ENCODE results near the gene AFAP1.
A peak's percentile ranks its signal among the peaks of the same experiment; 100 is the strongest.

AFAP1 gene

GRCh38 chr4:7939377-7940108 lies at the start of gene AFAP1:
Gene AFAP1 (minus strand): TSS chr4:7939861. CDS start chr4:7872078, 67,783 bp downstream.
- peak; percentile 69 for DNase-seq (ENCODE audit: low spot score)

GRCh38 chr4:7988437-7988836 lies 48.8 kb upstream of the AFAP1 start:
- no peak for DNase-seq (ENCODE audit: low spot score)

GRCh38 chr4:7987148-7987989 lies 47.7 kb upstream of the AFAP1 start:
- peak; percentile 46 for DNase-seq (ENCODE audit: low spot score)

DNA sequence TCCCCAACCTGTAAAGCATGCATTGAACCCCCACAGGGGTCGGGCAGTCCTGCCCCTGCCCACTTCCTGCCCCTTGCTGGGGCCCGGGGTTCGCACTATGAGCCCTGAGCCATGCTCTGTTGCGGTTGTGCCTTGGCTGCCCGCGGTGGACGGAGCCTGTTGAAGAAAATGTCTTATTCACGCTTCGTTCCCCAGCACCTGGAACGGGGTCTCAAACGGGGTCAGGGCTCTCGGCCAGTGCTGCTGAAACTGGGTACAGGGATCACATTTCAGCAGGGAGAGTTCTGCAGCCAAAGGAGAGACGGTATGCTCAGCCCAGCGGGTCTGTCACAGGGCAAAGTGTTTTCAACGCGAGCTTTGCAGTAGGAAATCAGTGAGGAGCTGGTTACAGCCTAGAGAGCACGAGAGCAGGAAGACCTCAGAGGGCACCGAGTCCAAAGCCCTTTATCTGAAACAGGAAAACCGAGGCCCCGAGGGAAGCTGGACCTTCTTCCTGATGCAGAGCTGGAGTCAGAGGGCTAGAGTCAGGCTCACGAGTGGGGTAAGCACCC lies 46.3 kb upstream of the AFAP1 start:
- no peak for DNase-seq (ENCODE audit: low spot score)

GRCh38 chr4:7985072-7985471 lies 45.4 kb upstream of the AFAP1 start:
- DNase-seq (ENCODE audit: low spot score) = no peak

DNA sequence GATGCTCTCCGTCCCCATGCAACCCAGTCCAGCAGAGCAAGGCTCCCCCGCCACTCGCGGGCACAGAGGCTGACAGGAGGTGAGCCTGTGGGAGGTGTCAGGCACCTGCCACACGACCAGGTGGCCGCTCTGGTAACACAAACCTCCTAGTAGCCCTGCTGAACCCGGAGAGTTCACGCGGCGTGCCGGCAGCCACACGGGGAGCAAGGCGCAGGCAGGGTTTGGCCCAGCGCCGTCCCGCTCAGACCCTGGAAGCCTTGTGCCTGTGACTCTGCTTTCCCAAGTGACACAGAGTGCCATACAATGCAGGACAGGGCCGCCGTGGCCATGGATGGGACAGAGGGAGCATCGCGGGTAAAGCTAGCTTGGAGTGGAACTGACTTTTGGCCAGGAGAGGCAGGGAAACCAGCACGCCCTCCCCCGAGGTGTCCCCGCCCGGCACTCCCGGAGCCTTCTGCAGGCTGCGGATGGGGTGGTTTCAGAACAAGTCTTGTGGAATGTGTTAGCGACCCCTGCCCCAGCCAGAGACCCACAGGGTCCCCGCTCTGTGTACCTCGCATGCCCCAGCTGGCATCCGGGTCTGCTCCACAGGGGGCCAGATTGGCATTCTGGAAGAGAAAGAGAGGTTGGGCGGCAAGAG lies 44.7 kb upstream of the AFAP1 start:
- DNase-seq (ENCODE audit: low spot score) = no peak

- DNase-seq (ENCODE audit: low spot score) = no peak
Measured at GRCh38 chr4:7983296-7983695, 43.6 kb upstream of the AFAP1 start.

- DNase-seq (ENCODE audit: low spot score) = no peak
Measured at GRCh38 chr4:7981738-7982394, 42.2 kb upstream of the AFAP1 start.

- DNase-seq (ENCODE audit: low spot score) = no peak
Measured at GRCh38 chr4:7980036-7980435, 40.4 kb upstream of the AFAP1 start.

DNA sequence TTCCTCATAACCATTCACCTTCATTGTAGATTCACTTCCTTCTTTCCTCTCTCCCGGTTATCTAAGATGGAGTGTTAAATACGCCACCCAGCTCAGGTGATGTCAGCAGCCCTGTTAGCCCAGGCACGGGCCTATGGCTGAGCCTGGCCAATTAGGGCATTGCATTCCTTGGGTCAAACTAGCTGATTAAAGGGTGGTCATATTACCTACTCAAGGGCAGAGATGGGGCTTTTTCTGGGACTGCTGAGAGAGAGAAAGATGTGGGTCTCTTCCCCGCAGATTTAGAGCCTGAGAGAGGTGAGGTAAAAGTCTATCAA lies 39.9 kb upstream of the AFAP1 start:
- no peak for DNase-seq (ENCODE audit: low spot score)

DNA sequence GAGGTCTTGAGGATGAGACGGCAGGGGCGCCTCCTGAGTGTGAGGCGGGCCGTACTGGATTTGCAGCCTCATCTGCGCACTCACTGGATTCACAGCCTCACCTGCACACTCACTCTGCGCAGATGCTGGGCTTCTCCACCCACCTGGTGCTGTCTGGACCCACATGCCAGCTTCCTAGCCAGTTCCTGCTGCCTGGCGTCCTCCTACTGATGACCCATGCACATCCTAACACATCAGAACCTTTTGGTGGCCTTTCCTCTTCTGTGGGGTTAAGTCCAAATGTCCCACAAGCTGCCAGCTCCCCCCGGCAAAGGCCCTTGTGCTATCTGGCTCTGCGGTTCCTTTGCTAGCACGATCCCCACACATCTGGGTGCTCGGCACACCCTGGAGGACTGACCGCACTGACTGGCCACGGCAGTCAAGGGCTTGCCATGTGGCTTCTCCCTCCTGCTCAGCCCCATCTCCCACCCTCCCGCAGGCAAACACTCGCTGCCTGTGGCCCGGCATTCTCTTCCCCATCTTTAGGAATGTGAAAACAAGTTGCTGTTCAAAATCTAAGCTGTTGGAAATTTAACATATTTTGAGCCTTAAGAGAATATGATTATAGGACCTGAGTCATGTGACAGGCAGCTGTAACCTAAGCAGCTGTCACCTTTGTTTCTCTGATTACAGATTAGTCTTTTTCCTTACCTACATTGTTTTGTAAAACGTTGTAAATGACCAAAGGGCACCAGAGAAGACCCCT lies 39.4 kb upstream of the AFAP1 start:
- DNase-seq (ENCODE audit: low spot score) = peak; percentile 57

DNA sequence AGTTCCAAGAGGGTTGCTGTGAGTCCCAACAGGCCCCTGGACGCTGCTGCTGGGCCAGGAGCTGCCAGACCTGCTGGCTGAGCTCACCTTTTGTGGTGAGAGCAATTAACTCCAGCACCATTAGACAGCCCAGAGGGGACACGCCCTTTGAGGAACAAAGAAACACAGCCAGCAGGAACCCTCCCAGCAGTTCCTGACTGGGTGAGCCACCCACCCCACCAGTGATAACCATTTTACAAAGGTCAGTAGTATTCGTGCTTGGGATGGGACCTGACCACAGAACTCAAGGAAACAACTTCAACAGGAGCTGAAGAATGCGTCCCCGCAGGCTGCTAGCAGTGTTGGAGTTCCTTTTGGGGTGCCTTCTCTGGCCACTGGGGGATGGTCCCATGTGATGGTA lies 38.8 kb upstream of the AFAP1 start:
- peak; percentile 78 for DNase-seq (ENCODE audit: low spot score)

GRCh38 chr4:7976634-7977033 lies 37.0 kb upstream of the AFAP1 start:
- DNase-seq (ENCODE audit: low spot score) = no peak

GRCh38 chr4:7976025-7976424 lies 36.4 kb upstream of the AFAP1 start:
- no peak for DNase-seq (ENCODE audit: low spot score)

GRCh38 chr4:7974425-7974824 lies 34.8 kb upstream of the AFAP1 start:
- no peak for DNase-seq (ENCODE audit: low spot score)

GRCh38 chr4:7973545-7973981 lies 33.9 kb upstream of the AFAP1 start:
- DNase-seq (ENCODE audit: low spot score) = no peak

- no peak for DNase-seq (ENCODE audit: low spot score)
Measured at GRCh38 chr4:7971881-7972500, 32.3 kb upstream of the AFAP1 start.

DNA sequence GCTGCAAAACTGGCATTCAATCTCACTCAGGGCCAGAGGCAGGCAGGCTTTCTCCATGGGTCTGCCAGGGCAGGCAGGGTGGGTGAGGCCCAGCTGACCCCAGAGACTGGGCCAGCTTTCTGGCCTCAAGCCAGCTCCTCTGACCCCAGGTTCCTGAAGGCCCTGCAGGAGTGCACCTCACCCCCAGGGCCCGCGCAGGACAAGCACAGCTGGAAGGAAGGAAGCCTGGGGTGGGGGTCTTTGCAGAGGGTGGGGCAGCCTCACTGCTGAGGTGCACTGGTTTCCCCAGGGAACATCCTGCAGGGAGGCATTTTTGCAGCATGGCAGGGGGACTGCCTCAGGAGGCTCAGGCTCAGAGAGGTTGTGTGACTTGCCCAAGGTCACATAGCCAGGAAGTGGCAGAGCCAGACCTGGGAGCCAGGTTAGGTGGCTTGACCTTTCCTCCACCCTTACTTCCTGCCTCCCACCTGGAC lies 31.5 kb upstream of the AFAP1 start:
- DNase-seq (ENCODE audit: low spot score) = no peak

- no peak for DNase-seq (ENCODE audit: low spot score)
Measured at GRCh38 chr4:7970361-7970946, 30.8 kb upstream of the AFAP1 start.

DNA sequence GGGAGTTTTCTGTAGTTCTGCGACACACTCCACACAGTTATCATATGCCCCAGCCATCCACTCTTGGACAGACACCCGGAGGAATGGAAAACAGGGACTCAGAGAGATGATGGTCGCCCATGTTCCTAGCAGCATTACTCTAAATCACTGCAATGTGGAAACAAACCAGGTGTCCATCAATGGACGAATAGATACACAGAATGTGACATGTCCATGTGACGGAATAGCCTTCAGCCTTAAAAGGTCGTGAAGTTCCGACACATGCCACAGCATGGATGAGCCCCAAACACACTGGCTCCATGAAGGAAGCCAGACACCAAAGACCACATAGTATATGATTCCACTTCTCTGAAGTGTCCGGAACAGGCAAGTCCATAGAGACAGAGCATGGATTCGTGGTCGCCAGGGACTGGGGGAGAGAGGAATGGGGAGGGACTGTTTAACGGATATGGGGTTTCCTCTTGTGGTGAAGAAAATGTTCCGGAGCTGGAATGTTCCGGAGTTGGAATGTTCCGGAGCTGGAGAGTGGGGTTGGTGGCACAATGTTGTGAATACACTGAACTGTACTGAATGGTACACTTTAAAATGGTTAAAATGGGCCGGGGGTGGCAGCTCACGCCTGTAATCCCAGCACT lies 28.7 kb upstream of the AFAP1 start:
- DNase-seq (ENCODE audit: low spot score) = no peak
